HEK293 (cell line): ENCODE data around the gene SLC47A2.

Experiments
- CTCF ChIA-PET: fragments of 350-600 bp; formaldehyde crosslinking; extraction: SDS; loops from one replicate; lab custom pipeline; 2021; ENCODE audit warnings: antibody characterized with exemption; lab: Yijun Ruan, JAX
- POLR2A ChIA-PET: fragments of 300-600 bp; formaldehyde crosslinking; extraction: SDS; loops from one replicate; lab custom pipeline; 2020; ENCODE audit warnings: antibody characterized with exemption, inconsistent platforms; lab: Yijun Ruan, JAX
- H3K27ac ChIP-seq: fragments of 200-500 bp; sonication (Bioruptor generic); 2 replicates; pipeline ENCODE4 v1.5.1; 2014; ENCODE audit warnings: low read depth, low read length, control low read depth, inconsistent platforms; ENCODE audit errors: extremely low read depth
- H3K36me3 ChIP-seq, 2 experiments: fragments of 200-500 bp in 1 of 2; sonication (Bioruptor generic) in 1 of 2; 1 replicate in 1 of 2; 2 replicates in 1 of 2; pipeline ENCODE4 v1.5.1; 2014 to 2017; ENCODE audit warnings: inconsistent platforms in 2 of 2, low read length in 2 of 2; ENCODE audit not compliant: control insufficient read depth in 2 of 2, insufficient read depth in 1 of 2
- H3K4me1 ChIP-seq: fragments of 200-500 bp; sonication (Bioruptor generic); 2 replicates; pipeline ENCODE4 v1.5.1; 2014; ENCODE audit warnings: mild to moderate bottlenecking, low read length, inconsistent platforms; ENCODE audit not compliant: control insufficient read depth, insufficient read depth
- H3K4me3 ChIP-seq: 2 replicates; pipeline ENCODE4 v1.5.1; 2011; ENCODE audit warnings: low read depth, mild to moderate bottlenecking, control low read depth, low read length, moderate library complexity
- H3K9me3 ChIP-seq: fragments of 200-500 bp; sonication (Bioruptor generic); 2 replicates; pipeline ENCODE4 v1.5.1; 2014; ENCODE audit warnings: low read depth, low read length, inconsistent platforms; ENCODE audit not compliant: control insufficient read depth, insufficient read depth
- EGR2 ChIP-seq: fragments of 450-650 bp; formaldehyde crosslinking; IDR thresholded peaks from 2 replicates; pipeline ENCODE4 v1.5.1; 2016; ENCODE audit warnings: low read depth, missing biosample characterization, missing genetic modification characterization
- HOXD13 ChIP-seq: sonication (generic); formaldehyde crosslinking; IDR thresholded peaks from 2 replicates; pipeline ENCODE4 v1.8.0; 2022; ENCODE audit warnings: missing genetic modification reagents, borderline replicate concordance
- ZFHX2 ChIP-seq: fragments of 450-650 bp; formaldehyde crosslinking; conservative IDR thresholded peaks from 2 replicates; pipeline ENCODE4 v1.5.1; 2016; ENCODE audit warnings: missing biosample characterization, missing genetic modification characterization
- ZIC2 ChIP-seq: fragments of 450-650 bp; formaldehyde crosslinking; IDR thresholded peaks from 2 replicates; pipeline ENCODE4 v1.5.1; 2016; ENCODE audit warnings: missing biosample characterization, missing genetic modification characterization
- ZNF121 ChIP-seq: fragments of 450-650 bp; formaldehyde crosslinking; IDR thresholded peaks from 2 replicates; pipeline ENCODE4 v1.5.1; 2016; ENCODE audit warnings: missing biosample characterization, missing genetic modification characterization
- ZNF19 ChIP-seq: fragments of 450-650 bp; formaldehyde crosslinking; IDR thresholded peaks from 2 replicates; pipeline ENCODE4; 2016; ENCODE audit warnings: missing biosample characterization, missing genetic modification characterization, low read depth
- ZNF292 ChIP-seq: fragments of 450-650 bp; formaldehyde crosslinking; IDR thresholded peaks from 2 replicates; pipeline ENCODE4 v1.5.1; 2016; ENCODE audit warnings: low read depth, missing biosample characterization, missing genetic modification characterization, borderline replicate concordance
- ZNF560 ChIP-seq: fragments of 450-650 bp; formaldehyde crosslinking; IDR thresholded peaks from 2 replicates; pipeline ENCODE4 v1.5.1; 2017; ENCODE audit warnings: missing biosample characterization, missing genetic modification characterization, borderline replicate concordance
- ZNF621 ChIP-seq: fragments of 450-650 bp; formaldehyde crosslinking; IDR thresholded peaks from 2 replicates; pipeline ENCODE4 v1.5.1; 2017; ENCODE audit warnings: missing biosample characterization, missing genetic modification characterization
- TF ChIP-seq, protein P1 (sequence below): fragments of 450-650 bp; formaldehyde crosslinking; IDR thresholded peaks from 2 replicates; pipeline ENCODE4 v1.5.1; 2016; ENCODE audit warnings: missing biosample characterization, missing genetic modification characterization
- TF ChIP-seq, protein P2 (sequence below): fragments of 450-650 bp; formaldehyde crosslinking; IDR thresholded peaks from 2 replicates; pipeline ENCODE4 v1.5.1; 2016; ENCODE audit warnings: missing biosample characterization, missing genetic modification characterization
- TF ChIP-seq, protein P3 (sequence below): fragments of 450-650 bp; formaldehyde crosslinking; IDR thresholded peaks from 2 replicates; pipeline ENCODE4 v1.5.0; 2017; ENCODE audit warnings: missing biosample characterization, missing genetic modification characterization, borderline replicate concordance

Gene SLC47A2

DNA sequence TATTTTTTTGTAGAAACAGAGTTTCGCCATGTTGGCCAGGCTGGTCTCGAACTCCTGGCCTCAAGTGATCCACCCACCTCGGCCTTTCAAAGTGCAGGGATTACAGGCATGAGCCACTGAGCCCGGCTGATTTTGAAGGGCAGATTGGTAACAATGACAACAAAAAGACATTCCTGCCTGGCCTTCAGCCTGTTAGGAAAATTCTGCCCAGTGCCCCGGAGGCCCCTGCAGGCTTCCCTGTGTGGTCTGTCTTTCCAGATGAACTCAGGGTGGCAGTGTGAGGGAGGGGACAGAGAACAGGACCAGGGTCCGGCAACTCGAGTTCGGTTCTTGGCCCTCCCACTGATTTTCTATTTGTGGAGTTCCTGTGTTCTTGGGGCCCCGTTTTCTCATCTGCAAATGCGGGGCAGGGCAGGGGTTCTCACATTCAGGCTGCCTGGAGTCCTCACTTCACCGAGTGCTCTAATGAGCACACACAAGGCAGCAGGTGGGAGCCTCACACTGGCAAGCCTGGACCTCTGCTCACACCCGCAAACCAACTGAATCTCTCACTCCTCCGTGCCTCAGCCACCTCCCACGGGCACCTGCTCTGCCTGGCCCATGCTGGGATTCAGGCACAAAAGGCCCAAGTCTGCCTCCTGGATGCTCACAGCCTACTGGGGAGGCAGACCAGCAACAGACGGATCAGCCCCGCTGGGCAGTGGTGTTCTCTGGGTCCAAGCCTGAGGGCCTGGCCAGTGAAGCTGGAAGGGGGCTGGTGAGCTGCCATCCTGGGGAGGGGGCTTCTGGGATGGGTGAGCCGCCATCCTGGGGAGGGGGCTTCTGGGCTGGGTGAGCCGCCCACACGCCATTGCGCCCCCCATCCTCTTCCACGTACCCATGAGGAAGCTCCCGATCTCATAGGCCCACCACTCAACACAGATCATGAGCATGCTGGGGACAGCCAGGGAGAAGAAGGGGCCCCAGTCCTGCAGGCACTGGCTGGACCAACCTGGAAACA is 10.3 kb downstream of the SLC47A2 start:
- H3K27ac ChIP-seq, result no peak overlapping the region
- TF ChIP-seq ZIC2 (tag by site-specific recombination) (peak; percentile 92), EGR2 (tag by site-specific recombination) (peak; percentile 60), ZFHX2 (tag by site-specific recombination) (peak; percentile 79)
- TF ChIP-seq, protein P1, sequence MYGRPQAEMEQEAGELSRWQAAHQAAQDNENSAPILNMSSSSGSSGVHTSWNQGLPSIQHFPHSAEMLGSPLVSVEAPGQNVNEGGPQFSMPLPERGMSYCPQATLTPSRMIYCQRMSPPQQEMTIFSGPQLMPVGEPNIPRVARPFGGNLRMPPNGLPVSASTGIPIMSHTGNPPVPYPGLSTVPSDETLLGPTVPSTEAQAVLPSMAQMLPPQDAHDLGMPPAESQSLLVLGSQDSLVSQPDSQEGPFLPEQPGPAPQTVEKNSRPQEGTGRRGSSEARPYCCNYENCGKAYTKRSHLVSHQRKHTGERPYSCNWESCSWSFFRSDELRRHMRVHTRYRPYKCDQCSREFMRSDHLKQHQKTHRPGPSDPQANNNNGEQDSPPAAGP (tag by site-specific recombination), result no peak
- TF ChIP-seq, protein P2, sequence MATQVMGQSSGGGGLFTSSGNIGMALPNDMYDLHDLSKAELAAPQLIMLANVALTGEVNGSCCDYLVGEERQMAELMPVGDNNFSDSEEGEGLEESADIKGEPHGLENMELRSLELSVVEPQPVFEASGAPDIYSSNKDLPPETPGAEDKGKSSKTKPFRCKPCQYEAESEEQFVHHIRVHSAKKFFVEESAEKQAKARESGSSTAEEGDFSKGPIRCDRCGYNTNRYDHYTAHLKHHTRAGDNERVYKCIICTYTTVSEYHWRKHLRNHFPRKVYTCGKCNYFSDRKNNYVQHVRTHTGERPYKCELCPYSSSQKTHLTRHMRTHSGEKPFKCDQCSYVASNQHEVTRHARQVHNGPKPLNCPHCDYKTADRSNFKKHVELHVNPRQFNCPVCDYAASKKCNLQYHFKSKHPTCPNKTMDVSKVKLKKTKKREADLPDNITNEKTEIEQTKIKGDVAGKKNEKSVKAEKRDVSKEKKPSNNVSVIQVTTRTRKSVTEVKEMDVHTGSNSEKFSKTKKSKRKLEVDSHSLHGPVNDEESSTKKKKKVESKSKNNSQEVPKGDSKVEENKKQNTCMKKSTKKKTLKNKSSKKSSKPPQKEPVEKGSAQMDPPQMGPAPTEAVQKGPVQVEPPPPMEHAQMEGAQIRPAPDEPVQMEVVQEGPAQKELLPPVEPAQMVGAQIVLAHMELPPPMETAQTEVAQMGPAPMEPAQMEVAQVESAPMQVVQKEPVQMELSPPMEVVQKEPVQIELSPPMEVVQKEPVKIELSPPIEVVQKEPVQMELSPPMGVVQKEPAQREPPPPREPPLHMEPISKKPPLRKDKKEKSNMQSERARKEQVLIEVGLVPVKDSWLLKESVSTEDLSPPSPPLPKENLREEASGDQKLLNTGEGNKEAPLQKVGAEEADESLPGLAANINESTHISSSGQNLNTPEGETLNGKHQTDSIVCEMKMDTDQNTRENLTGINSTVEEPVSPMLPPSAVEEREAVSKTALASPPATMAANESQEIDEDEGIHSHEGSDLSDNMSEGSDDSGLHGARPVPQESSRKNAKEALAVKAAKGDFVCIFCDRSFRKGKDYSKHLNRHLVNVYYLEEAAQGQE (tag by site-specific recombination), result no peak
- POLR2A ChIA-PET, result interaction anchor here (0.6 kb wide), 1 partner anchor 81 kb away, joined by 3 read pairs; no protein-coding TSS in a partner anchor
- no peaks in the 10 kb centered on the region for H3K9me3 ChIP-seq
- no peak overlapping the region for H3K4me3 ChIP-seq
- no peaks in the 10 kb centered on the region for H3K4me1 ChIP-seq
- CTCF ChIA-PET, result no interaction called here
- H3K36me3 ChIP-seq, result no peaks in the 10 kb centered on the region

DNA sequence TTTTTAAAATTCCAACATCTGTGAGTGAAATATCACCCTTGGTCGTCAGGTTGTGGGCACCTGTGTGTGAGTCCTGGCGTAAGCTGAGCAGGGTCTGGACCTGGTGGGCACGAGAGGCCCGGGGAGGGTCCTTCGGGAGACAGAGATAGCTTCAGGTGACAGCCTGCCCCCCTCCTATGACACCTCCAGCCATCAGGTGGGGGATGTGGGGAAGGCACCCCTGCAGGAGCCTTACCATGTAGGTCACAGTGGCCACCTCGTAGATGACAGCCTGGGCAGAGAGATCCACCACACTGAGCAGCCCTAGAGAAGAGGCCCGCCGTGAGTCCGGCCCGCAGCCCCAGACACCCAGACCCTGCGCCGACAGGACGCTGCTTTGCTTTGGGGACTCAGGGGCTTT is 11.2 kb downstream of the SLC47A2 start:
- H3K4me3 ChIP-seq, result no peak overlapping the region
- POLR2A ChIA-PET, result no interaction called here
- no peak overlapping the region for H3K27ac ChIP-seq
- H3K4me1 ChIP-seq, result no peaks in the 10 kb centered on the region
- TF ChIP-seq HOXD13 (CRISPR knock-in tag), result no peak
- no peak for TF ChIP-seq ZNF292 (tag by site-specific recombination)
- TF ChIP-seq ZNF621 (tag by site-specific recombination), result no peak
- TF ChIP-seq ZNF19, result no peak
- TF ChIP-seq, protein P3, sequence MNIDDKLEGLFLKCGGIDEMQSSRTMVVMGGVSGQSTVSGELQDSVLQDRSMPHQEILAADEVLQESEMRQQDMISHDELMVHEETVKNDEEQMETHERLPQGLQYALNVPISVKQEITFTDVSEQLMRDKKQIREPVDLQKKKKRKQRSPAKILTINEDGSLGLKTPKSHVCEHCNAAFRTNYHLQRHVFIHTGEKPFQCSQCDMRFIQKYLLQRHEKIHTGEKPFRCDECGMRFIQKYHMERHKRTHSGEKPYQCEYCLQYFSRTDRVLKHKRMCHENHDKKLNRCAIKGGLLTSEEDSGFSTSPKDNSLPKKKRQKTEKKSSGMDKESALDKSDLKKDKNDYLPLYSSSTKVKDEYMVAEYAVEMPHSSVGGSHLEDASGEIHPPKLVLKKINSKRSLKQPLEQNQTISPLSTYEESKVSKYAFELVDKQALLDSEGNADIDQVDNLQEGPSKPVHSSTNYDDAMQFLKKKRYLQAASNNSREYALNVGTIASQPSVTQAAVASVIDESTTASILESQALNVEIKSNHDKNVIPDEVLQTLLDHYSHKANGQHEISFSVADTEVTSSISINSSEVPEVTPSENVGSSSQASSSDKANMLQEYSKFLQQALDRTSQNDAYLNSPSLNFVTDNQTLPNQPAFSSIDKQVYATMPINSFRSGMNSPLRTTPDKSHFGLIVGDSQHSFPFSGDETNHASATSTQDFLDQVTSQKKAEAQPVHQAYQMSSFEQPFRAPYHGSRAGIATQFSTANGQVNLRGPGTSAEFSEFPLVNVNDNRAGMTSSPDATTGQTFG (tag by site-specific recombination), result no peak
- TF ChIP-seq ZNF560 (tag by site-specific recombination), result no peak
- TF ChIP-seq ZNF121 (tag by site-specific recombination), result no peak
- TF ChIP-seq, all 188 proteins: peak for 0
- Histone ChIP-seq H3K36me3 (no peaks in the 10 kb centered on the region), H3K9me3 (no peaks in the 10 kb centered on the region)
- CTCF ChIA-PET, result interaction anchor here (1.3 kb wide), 1 partner anchor 171 kb away, joined by 3 read pairs; the partner anchor contains the start of gene SLC47A1
